HEK293 (cell line): ENCODE measurements around the gene SUFU.

Experiments used
- CTCF ChIA-PET: fragments of 350-600 bp; formaldehyde crosslinking; extraction: SDS; loops from one replicate; lab custom pipeline; 2021; ENCODE audit warnings: antibody characterized with exemption; lab: Yijun Ruan, JAX
- POLR2A ChIA-PET: fragments of 300-600 bp; formaldehyde crosslinking; extraction: SDS; loops from one replicate; lab custom pipeline; 2020; ENCODE audit warnings: antibody characterized with exemption, inconsistent platforms; lab: Yijun Ruan, JAX
- H3K27ac ChIP-seq: fragments of 200-500 bp; sonication (Bioruptor generic); 2 replicates; pipeline ENCODE4 v1.5.1; 2014; ENCODE audit warnings: low read depth, low read length, control low read depth, inconsistent platforms; ENCODE audit errors: extremely low read depth
- H3K36me3 ChIP-seq, 2 experiments: fragments of 200-500 bp in 1 of 2; sonication (Bioruptor generic) in 1 of 2; 1 replicate in 1 of 2; 2 replicates in 1 of 2; pipeline ENCODE4 v1.5.1; 2014 to 2017; ENCODE audit warnings: inconsistent platforms in 2 of 2, low read length in 2 of 2; ENCODE audit not compliant: control insufficient read depth in 2 of 2, insufficient read depth in 1 of 2
- H3K4me1 ChIP-seq: fragments of 200-500 bp; sonication (Bioruptor generic); 2 replicates; pipeline ENCODE4 v1.5.1; 2014; ENCODE audit warnings: mild to moderate bottlenecking, low read length, inconsistent platforms; ENCODE audit not compliant: control insufficient read depth, insufficient read depth
- H3K4me3 ChIP-seq: 2 replicates; pipeline ENCODE4 v1.5.1; 2011; ENCODE audit warnings: low read depth, mild to moderate bottlenecking, control low read depth, low read length, moderate library complexity
- H3K9me3 ChIP-seq: fragments of 200-500 bp; sonication (Bioruptor generic); 2 replicates; pipeline ENCODE4 v1.5.1; 2014; ENCODE audit warnings: low read depth, low read length, inconsistent platforms; ENCODE audit not compliant: control insufficient read depth, insufficient read depth
- BCL6B ChIP-seq: fragments of 450-650 bp; formaldehyde crosslinking; IDR thresholded peaks from 2 replicates; pipeline ENCODE4 v1.5.1; 2017; ENCODE audit warnings: missing biosample characterization, missing genetic modification characterization
- EGR2 ChIP-seq: fragments of 450-650 bp; formaldehyde crosslinking; IDR thresholded peaks from 2 replicates; pipeline ENCODE4 v1.5.1; 2016; ENCODE audit warnings: low read depth, missing biosample characterization, missing genetic modification characterization
- ELK4 ChIP-seq: IDR thresholded peaks from 2 replicates; pipeline ENCODE4 v1.6.1; 2011; ENCODE audit warnings: mild to moderate bottlenecking, low read depth, low read length, borderline replicate concordance
- GFI1B ChIP-seq: fragments of 450-650 bp; formaldehyde crosslinking; IDR thresholded peaks from 2 replicates; pipeline ENCODE4 v1.5.1; 2016; ENCODE audit warnings: missing biosample characterization, missing genetic modification characterization
- GLI4 ChIP-seq: fragments of 450-650 bp; formaldehyde crosslinking; IDR thresholded peaks from 2 replicates; pipeline ENCODE4 v1.5.1; 2016; ENCODE audit warnings: missing biosample characterization, missing genetic modification characterization
- KLF16 ChIP-seq: fragments of 450-650 bp; formaldehyde crosslinking; IDR thresholded peaks from 2 replicates; pipeline ENCODE4 v1.5.1; 2017; ENCODE audit warnings: missing biosample characterization, missing genetic modification characterization
- MEIS1 ChIP-seq: sonication (generic); formaldehyde crosslinking; IDR thresholded peaks from 2 replicates; pipeline ENCODE4 v1.8.1; 2022; ENCODE audit warnings: missing genetic modification reagents, mild to moderate bottlenecking, borderline replicate concordance
- MZF1 ChIP-seq: fragments of 450-650 bp; formaldehyde crosslinking; IDR thresholded peaks from 2 replicates; pipeline ENCODE4 v1.5.1; 2017; ENCODE audit warnings: missing biosample characterization, missing genetic modification characterization, borderline replicate concordance
- TCF7L2 ChIP-seq: IDR thresholded peaks from 2 replicates; pipeline ENCODE4 v1.6.1; 2011; ENCODE audit warnings: low read depth, mild to moderate bottlenecking, inconsistent platforms, low read length, moderate library complexity, borderline replicate concordance
- ZBTB7A ChIP-seq: fragments of 450-650 bp; formaldehyde crosslinking; IDR thresholded peaks from 2 replicates; pipeline ENCODE4 v1.5.1; 2016; ENCODE audit warnings: low read depth, missing biosample characterization, missing genetic modification characterization
- ZNF140 ChIP-seq: fragments of 450-650 bp; formaldehyde crosslinking; IDR thresholded peaks from 2 replicates; pipeline ENCODE4 v1.5.1; 2016; ENCODE audit warnings: missing biosample characterization, missing genetic modification characterization
- ZNF155 ChIP-seq: fragments of 450-650 bp; formaldehyde crosslinking; IDR thresholded peaks from 2 replicates; pipeline ENCODE4 v1.5.1; 2016; ENCODE audit warnings: missing biosample characterization, missing genetic modification characterization
- ZNF19 ChIP-seq: fragments of 450-650 bp; formaldehyde crosslinking; IDR thresholded peaks from 2 replicates; pipeline ENCODE4; 2016; ENCODE audit warnings: missing biosample characterization, missing genetic modification characterization, low read depth
- ZNF239 ChIP-seq: fragments of 450-650 bp; formaldehyde crosslinking; IDR thresholded peaks from 2 replicates; pipeline ENCODE4 v1.5.1; 2016; ENCODE audit warnings: missing biosample characterization, missing genetic modification characterization
- ZNF24 ChIP-seq: fragments of 450-650 bp; formaldehyde crosslinking; IDR thresholded peaks from 2 replicates; pipeline ENCODE4 v1.5.1; 2016; ENCODE audit warnings: missing biosample characterization, missing genetic modification characterization
- ZNF37A ChIP-seq: fragments of 450-650 bp; IDR thresholded peaks from 2 replicates; pipeline ENCODE4 v1.5.1; 2018; ENCODE audit warnings: missing biosample characterization, missing genetic modification characterization
- ZNF433 ChIP-seq: fragments of 450-650 bp; formaldehyde crosslinking; IDR thresholded peaks from 2 replicates; pipeline ENCODE4 v1.5.1; 2016; ENCODE audit warnings: missing biosample characterization, missing genetic modification characterization, low read depth
- ZNF473 ChIP-seq: fragments of 450-650 bp; formaldehyde crosslinking; IDR thresholded peaks from 2 replicates; pipeline ENCODE4 v1.5.1; 2017; ENCODE audit warnings: missing biosample characterization, missing genetic modification characterization
- ZNF48 ChIP-seq: fragments of 450-650 bp; formaldehyde crosslinking; IDR thresholded peaks from 2 replicates; pipeline ENCODE4 v1.5.1; 2016; ENCODE audit warnings: missing biosample characterization, missing genetic modification characterization
- ZNF518A ChIP-seq: fragments of 450-650 bp; formaldehyde crosslinking; conservative IDR thresholded peaks from 2 replicates; pipeline ENCODE4 v1.5.1; 2016; ENCODE audit warnings: low read depth, missing biosample characterization, missing genetic modification characterization
- ZNF521 ChIP-seq: fragments of 450-650 bp; formaldehyde crosslinking; IDR thresholded peaks from 2 replicates; pipeline ENCODE4 v1.5.1; 2017; ENCODE audit warnings: missing biosample characterization, mild to moderate bottlenecking, missing genetic modification characterization
- ZNF549 ChIP-seq: fragments of 450-650 bp; IDR thresholded peaks from 2 replicates; pipeline ENCODE4 v1.5.1; 2018; ENCODE audit warnings: missing biosample characterization, missing genetic modification characterization, mild to moderate bottlenecking, inconsistent platforms, moderate library complexity
- ZNF639 ChIP-seq: fragments of 450-650 bp; formaldehyde crosslinking; IDR thresholded peaks from 2 replicates; pipeline ENCODE4 v1.5.1; 2016; ENCODE audit warnings: missing biosample characterization, missing genetic modification characterization
- ZNF660 ChIP-seq: fragments of 450-650 bp; IDR thresholded peaks from 2 replicates; pipeline ENCODE4 v1.5.1; 2018; ENCODE audit warnings: missing biosample characterization, mild to moderate bottlenecking, missing genetic modification characterization
- ZNF704 ChIP-seq: fragments of 450-650 bp; formaldehyde crosslinking; IDR thresholded peaks from 2 replicates; pipeline ENCODE4 v1.5.1; 2016; ENCODE audit warnings: missing biosample characterization, missing genetic modification characterization
- ZNF777 ChIP-seq: fragments of 450-650 bp; formaldehyde crosslinking; IDR thresholded peaks from 2 replicates; pipeline ENCODE4 v1.5.1; 2017; ENCODE audit warnings: missing biosample characterization, missing genetic modification characterization, borderline replicate concordance
- ZNF843 ChIP-seq: fragments of 450-650 bp; formaldehyde crosslinking; IDR thresholded peaks from 2 replicates; pipeline ENCODE4 v1.5.1; 2016; ENCODE audit warnings: missing biosample characterization, missing genetic modification characterization

Gene SUFU

GRCh38 chr10:102550636-102551210 lies 47.0 kb downstream of the SUFU start (continued):
- TF ChIP-seq KLF16 (tag by site-specific recombination): no peak
- no peak for TF ChIP-seq EGR2 (tag by site-specific recombination)
- no peak for TF ChIP-seq ZNF239

GRCh38 chr10:102552533-102552932 lies 48.8 kb downstream of the SUFU start:
- H3K9me3 ChIP-seq: no peaks in the 10 kb centered on the region
- H3K27ac ChIP-seq: no peak overlapping the region
- H3K36me3 ChIP-seq: peaks cover 14 to 31% of the 10 kb centered on the region in 2 experiments; a peak in 2 of 3 replicates
- H3K4me1 ChIP-seq: no peaks in the 10 kb centered on the region
- TF ChIP-seq ZNF19 (tag by site-specific recombination) (no peak), ZNF473 (tag by site-specific recombination) (no peak), ZNF433 (no peak), ZBTB7A (no peak), ZNF24 (tag by site-specific recombination) (no peak), ZNF639 (tag by site-specific recombination) (no peak), TCF7L2 (no peak), GFI1B (no peak), MEIS1 (no peak), ZNF140 (tag by site-specific recombination) (no peak), ZNF48 (tag by site-specific recombination) (no peak), ZNF843 (tag by site-specific recombination) (no peak), ELK4 (no peak), ZNF155 (no peak), ZNF704 (tag by site-specific recombination) (no peak), MZF1 (no peak), ZNF777 (tag by site-specific recombination) (no peak)
- no peak overlapping the region for H3K4me3 ChIP-seq
- POLR2A ChIA-PET: no interaction called here
- CTCF ChIA-PET: interaction anchor here (0.8 kb wide), 1 partner anchor 15 kb away, joined by 6 read pairs; no protein-coding TSS in a partner anchor

GRCh38 chr10:102553771-102554170 lies 50.0 kb downstream of the SUFU start:
- H3K27ac ChIP-seq: no peak overlapping the region
- H3K4me3 ChIP-seq: no peak overlapping the region
- peaks cover 14 to 31% of the 10 kb centered on the region in 2 experiments; a peak in 2 of 3 replicates for H3K36me3 ChIP-seq
- H3K4me1 ChIP-seq: no peaks in the 10 kb centered on the region
- ChIA-PET CTCF (interaction anchor here (0.5 to 0.9 kb wide), 2 partner anchors 51 to 115 kb away, joined by 4 read pairs; partner anchors contain the start of gene ACTR1A), POLR2A (no interaction called here)
- no peaks in the 10 kb centered on the region for H3K9me3 ChIP-seq
- no peak for TF ChIP-seq ZNF521 (tag by site-specific recombination)
- TF ChIP-seq ZNF518A (tag by site-specific recombination): no peak
- TF ChIP-seq BCL6B (tag by site-specific recombination): no peak
- TF ChIP-seq GLI4 (tag by site-specific recombination): no peak
- no peak for TF ChIP-seq ZNF473 (tag by site-specific recombination)
- TF ChIP-seq ZNF549 (tag by site-specific recombination): no peak
- no peak for TF ChIP-seq ZNF660
- no peak for TF ChIP-seq ZNF37A (tag by site-specific recombination)
